GM23338 (cell line): ENCODE measurements around the gene NLRP6. TPM values are rescaled to one million over a fixed set of nuclear protein-coding genes. Genes with fewer than 3 reads are reported as not detected.

Experiments used
- ATAC-seq: fragments of 200-7000 bp; cut with Tn5 transposase; 3 replicates; pipeline ENCODE4 v1.9.1; 2020
- DNase-seq: peaks from one replicate; pipeline ENCODE4 v3.0.0-alpha.2; 2015; ENCODE audit warnings: low spot score
- H2AFZ ChIP-seq: fragments of 200-600 bp; sonication (generic); 2 replicates; pipeline ENCODE4 v1.8.0; 2016; ENCODE audit warnings: antibody characterized with exemption, mild to moderate bottlenecking, moderate library complexity
- H3F3A ChIP-seq: fragments of 200-600 bp; sonication (generic); replicated peaks from 2 replicates; pipeline ENCODE4 v1.8.0; 2017; ENCODE audit warnings: antibody characterized with exemption, mixed run types, low read depth
- H3K27ac ChIP-seq: fragments of 200-600 bp; sonication (generic); 2 replicates; pipeline ENCODE4 v1.6.1; 2016; ENCODE audit warnings: low read depth
- H3K27me3 ChIP-seq: fragments of 200-600 bp; sonication (generic); 2 replicates; pipeline ENCODE4 v1.8.0; 2016; ENCODE audit warnings: mild to moderate bottlenecking, mixed run types, moderate library complexity; ENCODE audit not compliant: insufficient read depth
- H3K36me3 ChIP-seq: fragments of 200-600 bp; sonication (generic); 2 replicates; pipeline ENCODE4 v1.8.0; 2016; ENCODE audit warnings: mild to moderate bottlenecking; ENCODE audit not compliant: insufficient read depth
- H3K4me1 ChIP-seq: fragments of 200-600 bp; sonication (generic); 2 replicates; pipeline ENCODE4 v1.8.0; 2016; ENCODE audit warnings: mild to moderate bottlenecking, moderate library complexity; ENCODE audit not compliant: insufficient read depth
- H3K4me2 ChIP-seq: fragments of 200-600 bp; sonication (generic); 2 replicates; pipeline ENCODE4 v1.7.1; 2017; ENCODE audit warnings: mixed run types
- H3K4me3 ChIP-seq: fragments of 200-600 bp; sonication (generic); 2 replicates; pipeline ENCODE4 v1.6.1; 2016; ENCODE audit warnings: mixed run types
- H3K79me2 ChIP-seq: fragments of 200-600 bp; sonication (generic); replicated peaks from 2 replicates; pipeline ENCODE4 v1.8.0; 2017; ENCODE audit warnings: mild to moderate bottlenecking; ENCODE audit not compliant: insufficient read depth
- H3K9me2 ChIP-seq: fragments of 200-600 bp; sonication (generic); 2 replicates; pipeline ENCODE4 v1.8.0; 2017; ENCODE audit not compliant: insufficient read depth
- H4K20me1 ChIP-seq: fragments of 200-600 bp; sonication (generic); replicated peaks from 2 replicates; pipeline ENCODE4 v1.8.0; 2017; ENCODE audit warnings: mild to moderate bottlenecking; ENCODE audit not compliant: insufficient read depth
- H3K27ac Mint-ChIP-seq: 2 replicates; pipeline ENCODE4 v1.8.0; 2020; ENCODE audit warnings: inconsistent platforms, mild to moderate bottlenecking, moderate library complexity, mixed read lengths
- H3K27me3 Mint-ChIP-seq: 3 replicates; pipeline ENCODE4 v1.8.0; 2022; ENCODE audit warnings: low read depth, mild to moderate bottlenecking, moderate library complexity, mixed read lengths, inconsistent platforms; ENCODE audit not compliant: insufficient read depth, poor library complexity
- H3K36me3 Mint-ChIP-seq: 3 replicates; pipeline ENCODE4 v1.8.0; 2021; ENCODE audit warnings: low read depth, mild to moderate bottlenecking, inconsistent platforms, moderate library complexity, mixed read lengths
- H3K4me1 Mint-ChIP-seq: 3 replicates; pipeline ENCODE4 v1.8.0; 2020; ENCODE audit warnings: mild to moderate bottlenecking, inconsistent platforms, mixed read lengths
- H3K4me3 Mint-ChIP-seq: 3 replicates; pipeline ENCODE4 v1.8.0; 2021; ENCODE audit warnings: moderate library complexity, mild to moderate bottlenecking, inconsistent platforms, mixed read lengths
- H3K9me3 Mint-ChIP-seq: 3 replicates; pipeline ENCODE4 v1.8.0; 2020; ENCODE audit warnings: moderate library complexity, mild to moderate bottlenecking, inconsistent platforms, mixed read lengths
- EZH2 ChIP-seq: fragments of 200-600 bp; sonication (generic); IDR thresholded peaks from one replicate; pipeline ENCODE4 v1.8.0; 2017; ENCODE audit warnings: antibody characterized with exemption, mild to moderate bottlenecking, low read depth; ENCODE audit not compliant: unreplicated experiment
- JUNB ChIP-seq: IDR thresholded peaks from one replicate; pipeline ENCODE4 v1.6.1; 2016; ENCODE audit warnings: antibody characterized with exemption; ENCODE audit not compliant: unreplicated experiment
- NANOG ChIP-seq: IDR thresholded peaks from 2 replicates; pipeline ENCODE4 v1.6.1; 2016; ENCODE audit warnings: antibody characterized with exemption, borderline replicate concordance
- POLR2AphosphoS5 ChIP-seq: IDR thresholded peaks from 2 replicates; pipeline ENCODE4 v1.6.1; 2016; ENCODE audit warnings: antibody characterized with exemption, low read depth
- STAT1 ChIP-seq: IDR thresholded peaks from one replicate; pipeline ENCODE4 v1.6.1; 2016; ENCODE audit warnings: antibody characterized with exemption; ENCODE audit not compliant: unreplicated experiment
- ZNF331 ChIP-seq: fragments of 250-450 bp; sonication (Bioruptor Pico); IDR thresholded peaks from 2 replicates; pipeline ENCODE4 v1.5.0; 2020; ENCODE audit warnings: low read depth, mild to moderate bottlenecking, moderate library complexity
- polyA plus RNA-seq: library from polyadenylated mRNA; unstranded; fragments of >200 nt; fragmentation: Nextera tagmentation; extraction: Ambion mirVana; gene quantifications from 2 replicates; pipeline ENCODE4 v1.2.1, GENCODE V29; 2016
- total RNA-seq: library from RNA; depleted of rRNA; stranded (reverse); fragments of >200 nt; shearing (Covaris generic); gene quantifications from 2 replicates; pipeline ENCODE4 v1.2.3, GENCODE V29; 2014
- TF ChIP-seq, protein P1 (sequence below): fragments of 250-450 bp; sonication (Bioruptor Pico); IDR thresholded peaks from 2 replicates; pipeline ENCODE4 v1.5.0; 2020; ENCODE audit warnings: mild to moderate bottlenecking, moderate library complexity
- TF ChIP-seq, protein P2 (sequence below): IDR thresholded peaks from 2 replicates; pipeline ENCODE4 v1.6.1; 2016; ENCODE audit warnings: antibody characterized with exemption
- TF ChIP-seq, protein P3 (sequence below): IDR thresholded peaks from one replicate; pipeline ENCODE4 v1.6.1; 2018; ENCODE audit warnings: antibody characterized with exemption; ENCODE audit not compliant: unreplicated experiment

NLRP6 gene
- total and polyA plus RNA-seq, 2 experiments from 2014 or later, result 0.15 to 0.73 TPM

DNA sequence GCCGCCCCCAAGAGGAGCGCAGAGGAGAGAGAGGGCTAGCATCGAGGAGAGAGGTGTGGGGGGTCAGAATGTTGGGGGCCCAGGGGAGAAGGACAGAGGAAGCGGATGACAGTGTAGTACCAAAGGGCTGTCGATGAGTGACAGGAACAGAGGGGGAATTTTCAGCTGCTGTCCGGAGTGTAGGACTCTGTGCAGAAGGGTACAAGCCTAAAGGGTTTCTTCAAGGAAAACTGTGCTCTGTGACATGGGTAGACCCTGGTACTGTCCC is 5.3 kb upstream of the NLRP6 start:
- Histone ChIP-seq H3K27me3 (peaks cover 2% of the 10 kb centered on the region; the same call in 1 of the 2 replicates), H4K20me1 (no peaks in the 10 kb centered on the region), H3K4me2 (no peak overlapping the region), H3F3A (0 out of 2 replicates have a peak, but pooled peaks cover 6% of the 10 kb centered on the region), H3K79me2 (no peaks in the 10 kb centered on the region), H3K36me3 (no peaks in the 10 kb centered on the region), H3K27ac (no peak overlapping the region), H3K9me2 (no peaks in the 10 kb centered on the region), H3K4me3 (no peak overlapping the region), H2AFZ (no peak overlapping the region), H3K4me1 (peaks cover 14% of the 10 kb centered on the region; the same call in 1 of the 2 replicates)
- TF ChIP-seq STAT1, result no peak
- TF ChIP-seq, protein P1, sequence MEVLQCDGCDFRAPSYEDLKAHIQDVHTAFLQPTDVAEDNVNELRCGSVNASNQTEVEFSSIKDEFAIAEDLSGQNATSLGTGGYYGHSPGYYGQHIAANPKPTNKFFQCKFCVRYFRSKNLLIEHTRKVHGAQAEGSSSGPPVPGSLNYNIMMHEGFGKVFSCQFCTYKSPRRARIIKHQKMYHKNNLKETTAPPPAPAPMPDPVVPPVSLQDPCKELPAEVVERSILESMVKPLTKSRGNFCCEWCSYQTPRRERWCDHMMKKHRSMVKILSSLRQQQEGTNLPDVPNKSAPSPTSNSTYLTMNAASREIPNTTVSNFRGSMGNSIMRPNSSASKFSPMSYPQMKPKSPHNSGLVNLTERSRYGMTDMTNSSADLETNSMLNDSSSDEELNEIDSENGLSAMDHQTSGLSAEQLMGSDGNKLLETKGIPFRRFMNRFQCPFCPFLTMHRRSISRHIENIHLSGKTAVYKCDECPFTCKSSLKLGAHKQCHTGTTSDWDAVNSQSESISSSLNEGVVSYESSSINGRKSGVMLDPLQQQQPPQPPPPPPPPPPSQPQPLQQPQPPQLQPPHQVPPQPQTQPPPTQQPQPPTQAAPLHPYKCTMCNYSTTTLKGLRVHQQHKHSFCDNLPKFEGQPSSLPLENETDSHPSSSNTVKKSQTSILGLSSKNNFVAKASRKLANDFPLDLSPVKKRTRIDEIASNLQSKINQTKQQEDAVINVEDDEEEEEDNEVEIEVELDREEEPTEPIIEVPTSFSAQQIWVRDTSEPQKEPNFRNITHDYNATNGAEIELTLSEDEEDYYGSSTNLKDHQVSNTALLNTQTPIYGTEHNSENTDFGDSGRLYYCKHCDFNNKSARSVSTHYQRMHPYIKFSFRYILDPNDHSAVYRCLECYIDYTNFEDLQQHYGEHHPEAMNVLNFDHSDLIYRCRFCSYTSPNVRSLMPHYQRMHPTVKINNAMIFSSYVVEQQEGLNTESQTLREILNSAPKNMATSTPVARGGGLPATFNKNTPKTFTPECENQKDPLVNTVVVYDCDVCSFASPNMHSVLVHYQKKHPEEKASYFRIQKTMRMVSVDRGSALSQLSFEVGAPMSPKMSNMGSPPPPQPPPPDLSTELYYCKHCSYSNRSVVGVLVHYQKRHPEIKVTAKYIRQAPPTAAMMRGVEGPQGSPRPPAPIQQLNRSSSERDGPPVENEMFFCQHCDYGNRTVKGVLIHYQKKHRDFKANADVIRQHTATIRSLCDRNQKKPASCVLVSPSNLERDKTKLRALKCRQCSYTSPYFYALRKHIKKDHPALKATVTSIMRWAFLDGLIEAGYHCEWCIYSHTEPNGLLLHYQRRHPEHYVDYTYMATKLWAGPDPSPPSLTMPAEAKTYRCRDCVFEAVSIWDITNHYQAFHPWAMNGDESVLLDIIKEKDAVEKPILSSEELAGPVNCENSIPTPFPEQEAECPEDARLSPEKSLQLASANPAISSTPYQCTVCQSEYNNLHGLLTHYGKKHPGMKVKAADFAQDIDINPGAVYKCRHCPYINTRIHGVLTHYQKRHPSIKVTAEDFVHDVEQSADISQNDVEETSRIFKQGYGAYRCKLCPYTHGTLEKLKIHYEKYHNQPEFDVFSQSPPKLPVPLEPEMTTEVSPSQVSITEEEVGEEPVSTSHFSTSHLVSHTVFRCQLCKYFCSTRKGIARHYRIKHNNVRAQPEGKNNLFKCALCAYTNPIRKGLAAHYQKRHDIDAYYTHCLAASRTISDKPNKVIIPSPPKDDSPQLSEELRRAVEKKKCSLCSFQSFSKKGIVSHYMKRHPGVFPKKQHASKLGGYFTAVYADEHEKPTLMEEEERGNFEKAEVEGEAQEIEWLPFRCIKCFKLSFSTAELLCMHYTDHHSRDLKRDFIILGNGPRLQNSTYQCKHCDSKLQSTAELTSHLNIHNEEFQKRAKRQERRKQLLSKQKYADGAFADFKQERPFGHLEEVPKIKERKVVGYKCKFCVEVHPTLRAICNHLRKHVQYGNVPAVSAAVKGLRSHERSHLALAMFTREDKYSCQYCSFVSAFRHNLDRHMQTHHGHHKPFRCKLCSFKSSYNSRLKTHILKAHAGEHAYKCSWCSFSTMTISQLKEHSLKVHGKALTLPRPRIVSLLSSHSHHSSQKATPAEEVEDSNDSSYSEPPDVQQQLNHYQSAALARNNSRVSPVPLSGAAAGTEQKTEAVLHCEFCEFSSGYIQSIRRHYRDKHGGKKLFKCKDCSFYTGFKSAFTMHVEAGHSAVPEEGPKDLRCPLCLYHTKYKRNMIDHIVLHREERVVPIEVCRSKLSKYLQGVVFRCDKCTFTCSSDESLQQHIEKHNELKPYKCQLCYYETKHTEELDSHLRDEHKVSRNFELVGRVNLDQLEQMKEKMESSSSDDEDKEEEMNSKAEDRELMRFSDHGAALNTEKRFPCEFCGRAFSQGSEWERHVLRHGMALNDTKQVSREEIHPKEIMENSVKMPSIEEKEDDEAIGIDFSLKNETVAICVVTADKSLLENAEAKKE (CRISPR knock-in tag), result no peak
- no peak for TF ChIP-seq NANOG
- TF ChIP-seq, protein P2, sequence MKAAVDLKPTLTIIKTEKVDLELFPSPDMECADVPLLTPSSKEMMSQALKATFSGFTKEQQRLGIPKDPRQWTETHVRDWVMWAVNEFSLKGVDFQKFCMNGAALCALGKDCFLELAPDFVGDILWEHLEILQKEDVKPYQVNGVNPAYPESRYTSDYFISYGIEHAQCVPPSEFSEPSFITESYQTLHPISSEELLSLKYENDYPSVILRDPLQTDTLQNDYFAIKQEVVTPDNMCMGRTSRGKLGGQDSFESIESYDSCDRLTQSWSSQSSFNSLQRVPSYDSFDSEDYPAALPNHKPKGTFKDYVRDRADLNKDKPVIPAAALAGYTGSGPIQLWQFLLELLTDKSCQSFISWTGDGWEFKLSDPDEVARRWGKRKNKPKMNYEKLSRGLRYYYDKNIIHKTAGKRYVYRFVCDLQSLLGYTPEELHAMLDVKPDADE, result no peak
- no peak for TF ChIP-seq POLR2AphosphoS5
- no peak for TF ChIP-seq EZH2
- TF ChIP-seq, protein P3, sequence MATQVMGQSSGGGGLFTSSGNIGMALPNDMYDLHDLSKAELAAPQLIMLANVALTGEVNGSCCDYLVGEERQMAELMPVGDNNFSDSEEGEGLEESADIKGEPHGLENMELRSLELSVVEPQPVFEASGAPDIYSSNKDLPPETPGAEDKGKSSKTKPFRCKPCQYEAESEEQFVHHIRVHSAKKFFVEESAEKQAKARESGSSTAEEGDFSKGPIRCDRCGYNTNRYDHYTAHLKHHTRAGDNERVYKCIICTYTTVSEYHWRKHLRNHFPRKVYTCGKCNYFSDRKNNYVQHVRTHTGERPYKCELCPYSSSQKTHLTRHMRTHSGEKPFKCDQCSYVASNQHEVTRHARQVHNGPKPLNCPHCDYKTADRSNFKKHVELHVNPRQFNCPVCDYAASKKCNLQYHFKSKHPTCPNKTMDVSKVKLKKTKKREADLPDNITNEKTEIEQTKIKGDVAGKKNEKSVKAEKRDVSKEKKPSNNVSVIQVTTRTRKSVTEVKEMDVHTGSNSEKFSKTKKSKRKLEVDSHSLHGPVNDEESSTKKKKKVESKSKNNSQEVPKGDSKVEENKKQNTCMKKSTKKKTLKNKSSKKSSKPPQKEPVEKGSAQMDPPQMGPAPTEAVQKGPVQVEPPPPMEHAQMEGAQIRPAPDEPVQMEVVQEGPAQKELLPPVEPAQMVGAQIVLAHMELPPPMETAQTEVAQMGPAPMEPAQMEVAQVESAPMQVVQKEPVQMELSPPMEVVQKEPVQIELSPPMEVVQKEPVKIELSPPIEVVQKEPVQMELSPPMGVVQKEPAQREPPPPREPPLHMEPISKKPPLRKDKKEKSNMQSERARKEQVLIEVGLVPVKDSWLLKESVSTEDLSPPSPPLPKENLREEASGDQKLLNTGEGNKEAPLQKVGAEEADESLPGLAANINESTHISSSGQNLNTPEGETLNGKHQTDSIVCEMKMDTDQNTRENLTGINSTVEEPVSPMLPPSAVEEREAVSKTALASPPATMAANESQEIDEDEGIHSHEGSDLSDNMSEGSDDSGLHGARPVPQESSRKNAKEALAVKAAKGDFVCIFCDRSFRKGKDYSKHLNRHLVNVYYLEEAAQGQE, result no peak
- TF ChIP-seq ZNF331, result no peak
- no peak for TF ChIP-seq JUNB
- H3K27me3 Mint-ChIP-seq, result peaks cover 14% of the 10 kb centered on the region
- peaks cover 2% of the 10 kb centered on the region; the same call in 1 of the 3 replicates for H3K9me3 Mint-ChIP-seq
- DNase-seq (no peak), ATAC-seq (no peak)
- no peak overlapping the region; the same call in 2 of the 3 replicates for H3K4me3 Mint-ChIP-seq
- H3K4me1 Mint-ChIP-seq, result peaks cover 26% of the 10 kb centered on the region
- H3K27ac Mint-ChIP-seq, result no peak overlapping the region
- H3K36me3 Mint-ChIP-seq, result peaks cover 3% of the 10 kb centered on the region; the same call in 1 of the 3 replicates
